ENCODE data around the gene CUL1. TPM values are rescaled to one million over a fixed set of nuclear protein-coding genes. Genes with fewer than 3 reads are reported as not detected.

Gene CUL1
- total RNA-seq, 4 donors from 2014 or later: 24.5 to 56.6 (median 45.9) TPM

DNA sequence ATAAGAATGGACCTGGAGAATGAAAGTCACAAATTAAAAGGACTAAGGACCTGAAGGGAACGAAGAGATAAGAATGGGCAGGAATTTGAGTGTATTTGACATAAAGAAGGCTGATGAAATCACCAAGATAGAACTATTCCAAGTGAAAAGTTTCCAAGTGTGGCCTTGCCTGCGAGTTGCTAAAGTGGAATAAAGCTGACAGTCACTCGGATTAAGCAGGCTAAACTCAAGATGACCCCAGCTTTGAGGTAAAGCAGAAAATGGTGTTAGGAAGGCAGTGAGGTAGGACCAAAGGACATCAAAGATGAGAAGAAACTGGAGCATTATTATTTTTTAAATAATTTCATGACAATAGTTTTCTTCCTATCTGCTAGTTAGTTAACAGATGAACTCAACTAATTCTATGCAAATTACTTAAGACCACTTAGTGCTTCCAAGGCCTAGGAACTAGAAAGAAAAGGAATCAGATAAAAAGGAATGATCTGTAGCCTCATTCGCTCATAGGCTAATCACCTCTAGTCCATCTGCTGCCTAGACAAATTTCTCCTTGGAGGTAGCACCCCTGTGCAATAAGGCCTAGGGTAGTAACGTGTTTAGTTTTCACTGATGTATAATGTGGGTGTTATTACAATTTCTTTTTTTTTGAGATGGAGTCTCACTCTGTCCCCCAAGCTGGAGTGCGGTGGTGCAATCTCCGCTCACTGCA lies 150.8 kb downstream of the CUL1 start:
- 78 to 83% methylated on average over 7 of the region's 7 CpGs for WGBS, 2 donors
- Histone ChIP-seq H3K4me3 (no peak overlapping the region), H3K4me1 (peaks cover 0 to 7% (median 0%) of the 10 kb centered on the region in 3 donors), H3K27ac (no peak overlapping the region), H3K9me3 (no peaks in the 10 kb centered on the region), H3K36me3 (peaks cover 0 to 2% (median 0%) of the 10 kb centered on the region in 3 donors), H3K27me3 (no peaks in the 10 kb centered on the region)
- no peak for DNase-seq
- intact Hi-C loops (cut with DNase I): no loop called here
- no peak for TF ChIP-seq POLR2A (IDR thresholded peaks at IDR 0.05)
- TF ChIP-seq, protein P1, sequence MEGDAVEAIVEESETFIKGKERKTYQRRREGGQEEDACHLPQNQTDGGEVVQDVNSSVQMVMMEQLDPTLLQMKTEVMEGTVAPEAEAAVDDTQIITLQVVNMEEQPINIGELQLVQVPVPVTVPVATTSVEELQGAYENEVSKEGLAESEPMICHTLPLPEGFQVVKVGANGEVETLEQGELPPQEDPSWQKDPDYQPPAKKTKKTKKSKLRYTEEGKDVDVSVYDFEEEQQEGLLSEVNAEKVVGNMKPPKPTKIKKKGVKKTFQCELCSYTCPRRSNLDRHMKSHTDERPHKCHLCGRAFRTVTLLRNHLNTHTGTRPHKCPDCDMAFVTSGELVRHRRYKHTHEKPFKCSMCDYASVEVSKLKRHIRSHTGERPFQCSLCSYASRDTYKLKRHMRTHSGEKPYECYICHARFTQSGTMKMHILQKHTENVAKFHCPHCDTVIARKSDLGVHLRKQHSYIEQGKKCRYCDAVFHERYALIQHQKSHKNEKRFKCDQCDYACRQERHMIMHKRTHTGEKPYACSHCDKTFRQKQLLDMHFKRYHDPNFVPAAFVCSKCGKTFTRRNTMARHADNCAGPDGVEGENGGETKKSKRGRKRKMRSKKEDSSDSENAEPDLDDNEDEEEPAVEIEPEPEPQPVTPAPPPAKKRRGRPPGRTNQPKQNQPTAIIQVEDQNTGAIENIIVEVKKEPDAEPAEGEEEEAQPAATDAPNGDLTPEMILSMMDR (IDR thresholded peaks at IDR 0.05): no peak

DNA sequence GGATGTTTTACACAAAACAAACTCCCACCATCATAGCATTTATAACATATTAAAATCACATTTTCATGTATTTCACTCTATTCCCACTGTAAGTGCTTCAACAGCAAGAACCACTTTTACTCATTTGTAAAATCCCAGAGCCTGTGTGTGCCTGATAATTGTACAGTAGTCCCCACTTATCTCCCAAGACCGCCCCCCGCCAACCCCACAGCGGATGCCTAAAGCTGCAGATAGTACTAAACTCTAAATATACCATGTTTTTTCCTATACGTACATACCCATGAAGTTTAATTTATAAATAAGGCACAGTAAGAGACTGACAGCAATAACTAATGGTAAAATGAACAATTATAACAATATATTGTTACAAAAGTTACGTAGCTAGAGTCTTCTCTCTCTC lies 151.9 kb downstream of the CUL1 start:
- H3K27me3 ChIP-seq: no peaks in the 10 kb centered on the region
- peaks cover 0 to 7% (median 0%) of the 10 kb centered on the region in 3 donors for H3K4me1 ChIP-seq
- no peaks in the 10 kb centered on the region for H3K36me3 ChIP-seq
- intact Hi-C loops (cut with DNase I): no loop called here
- TF ChIP-seq POLR2A (IDR thresholded peaks at IDR 0.05): no peak
- TF ChIP-seq, protein P1 (IDR thresholded peaks at IDR 0.05): no peak
- DNase-seq: no peak
- H3K9me3 ChIP-seq: no peaks in the 10 kb centered on the region
- H3K27ac ChIP-seq: no peak overlapping the region
- 95 to 96% methylated on average over 5 of the region's 5 CpGs for WGBS, 2 donors
- no peak overlapping the region for H3K4me3 ChIP-seq

Small RNA genes within 50 kb of the gene (small RNA-seq; reads per million reads assigned to genes)
- 0 reads per million in 4 donors for gene RNU7-20P

Other genes starting within 250 kb of the CUL1 start
- not detected for gene C7orf33, start 108.1 kb upstream of the CUL1 start, total RNA-seq
- 10 to 100 TPM in 3 of 4 donors, 1 to 10 TPM in 1; 6.2 to 22.3 (median 12.7) TPM for gene EZH2, start 185.4 kb downstream of the CUL1 start, total RNA-seq